HG02870 (cell line): ENCODE results near the gene CTNND2.

Source experiments
- ATAC-seq: cut with Tn5 transposase; IDR thresholded peaks from one replicate; pipeline ENCODE4 v1.9.1; 2021; ENCODE audit warnings: mild to moderate bottlenecking, moderate library complexity; ENCODE audit not compliant: unreplicated experiment

CTNND2 gene

DNA sequence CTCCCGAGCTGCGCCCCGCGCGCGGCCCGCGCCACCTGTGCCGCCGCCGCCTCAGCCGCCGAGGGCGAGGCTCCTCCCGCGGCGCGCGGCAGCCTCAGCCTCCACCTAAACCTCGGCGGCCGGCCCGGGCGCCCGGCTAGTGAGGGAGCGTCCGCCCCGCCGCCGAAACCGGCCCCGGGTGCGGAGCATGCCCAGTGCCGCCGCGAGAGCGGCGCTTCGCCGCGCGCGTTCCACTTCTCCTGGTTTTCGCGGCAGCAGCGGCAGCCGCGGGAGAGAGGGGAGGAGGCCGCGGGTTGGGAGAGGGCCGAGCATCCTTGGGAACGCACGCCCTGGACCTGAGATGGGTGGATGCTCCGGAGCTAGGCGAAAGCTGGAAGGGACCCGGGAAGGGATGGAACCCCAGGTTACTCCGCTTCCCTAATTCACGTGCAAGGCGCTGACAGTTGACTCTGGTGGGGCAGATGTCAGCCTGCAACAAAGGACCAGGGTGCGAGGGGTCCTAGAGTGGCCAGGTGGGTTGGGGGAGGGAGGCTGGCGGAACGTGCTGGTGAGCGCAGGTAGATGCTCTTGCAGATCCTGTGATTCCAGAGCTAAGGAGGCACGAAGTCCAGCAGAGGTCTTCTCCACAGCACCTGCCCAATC is at the start of gene CTNND2:
Gene CTNND2 (minus strand): TSS at position 182 of the 642 bp plus-strand sequence. CDS start 593 bp downstream, outside the sequence.
- peak; percentile 40 for ATAC-seq

- ATAC-seq, result no peak
Observed at GRCh38 chr5:11946317-11946716, 42.1 kb upstream of the CTNND2 start.

- no peak for ATAC-seq
Observed at GRCh38 chr5:11941566-11941965, 37.3 kb upstream of the CTNND2 start.

DNA sequence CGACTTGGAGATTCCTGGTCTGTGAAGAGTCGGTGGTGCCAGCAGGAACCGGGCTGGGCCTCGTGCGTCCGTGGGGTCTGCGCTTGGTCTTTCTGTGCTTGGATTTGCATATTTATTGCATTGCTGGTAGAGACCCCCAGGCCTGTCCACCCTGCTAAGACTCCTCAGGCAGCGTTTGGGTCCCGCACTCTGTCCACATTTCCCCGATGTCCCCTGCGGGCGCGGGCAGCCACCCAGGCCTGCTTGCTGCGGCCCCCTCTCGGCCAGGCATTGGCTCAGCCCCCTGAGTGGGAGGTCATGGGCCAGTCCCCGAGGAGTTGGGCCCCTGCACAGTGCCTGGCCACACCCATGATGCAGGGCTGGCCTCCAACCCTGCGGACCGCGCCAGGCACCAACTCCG is 27.4 kb upstream of the CTNND2 start:
- ATAC-seq, result no peak

DNA sequence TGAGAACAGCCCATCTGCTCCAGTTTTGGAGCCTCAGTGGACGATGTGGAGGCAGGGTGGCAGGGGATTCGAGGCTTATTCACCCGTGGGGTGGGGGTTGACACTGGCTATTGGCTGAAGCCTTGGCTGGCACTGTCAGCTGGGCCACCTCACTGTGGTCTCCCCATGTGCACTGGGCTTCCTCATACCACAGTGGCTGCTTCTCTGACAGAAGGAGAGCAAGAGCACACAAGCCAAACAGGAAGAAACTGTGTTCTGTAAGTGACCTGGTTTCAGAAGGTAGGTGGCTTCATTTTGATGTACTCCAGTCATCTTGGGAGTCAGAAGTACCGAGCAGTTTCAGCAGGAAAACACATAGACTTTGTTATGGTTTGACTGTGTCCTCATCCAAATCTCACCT is 24.7 kb upstream of the CTNND2 start:
- no peak for ATAC-seq

DNA sequence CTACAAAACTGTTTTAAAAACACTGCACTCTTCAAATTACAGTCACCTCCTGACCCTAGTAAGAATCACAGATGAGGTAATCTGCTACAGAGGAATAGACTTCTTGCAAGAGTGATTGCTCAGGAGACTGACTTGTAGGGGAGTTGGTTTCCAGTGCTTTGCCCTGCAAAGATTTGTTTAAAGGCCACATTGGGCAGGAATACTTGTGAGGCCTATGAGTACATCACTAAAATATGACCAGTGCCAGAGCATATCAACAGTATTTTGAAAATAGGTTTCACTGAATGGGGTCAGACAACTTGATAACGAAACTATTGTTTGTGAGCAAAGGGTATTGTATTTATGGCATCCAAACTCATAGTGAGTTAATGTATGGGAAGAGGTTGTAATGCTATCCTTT is 21.5 kb upstream of the CTNND2 start:
- no peak for ATAC-seq

DNA sequence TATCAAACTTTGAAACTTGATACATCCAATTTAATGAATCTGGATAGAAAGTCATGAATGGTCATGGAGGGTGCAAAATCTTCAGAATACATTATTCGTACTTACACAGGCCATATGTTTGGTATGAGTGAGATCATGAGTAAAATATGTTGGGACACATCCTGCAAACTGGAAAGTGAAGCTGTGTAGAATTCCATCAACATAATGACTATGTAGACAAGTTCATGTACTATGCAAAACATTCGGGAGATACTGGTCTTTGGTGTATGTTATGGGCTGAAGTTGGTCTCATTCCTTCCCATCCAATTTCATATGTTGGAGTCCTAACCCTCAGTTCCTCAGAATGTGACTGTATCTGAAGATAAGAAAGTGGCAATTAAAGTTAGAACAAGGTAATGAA is 18.1 kb upstream of the CTNND2 start:
- no peak for ATAC-seq

DNA sequence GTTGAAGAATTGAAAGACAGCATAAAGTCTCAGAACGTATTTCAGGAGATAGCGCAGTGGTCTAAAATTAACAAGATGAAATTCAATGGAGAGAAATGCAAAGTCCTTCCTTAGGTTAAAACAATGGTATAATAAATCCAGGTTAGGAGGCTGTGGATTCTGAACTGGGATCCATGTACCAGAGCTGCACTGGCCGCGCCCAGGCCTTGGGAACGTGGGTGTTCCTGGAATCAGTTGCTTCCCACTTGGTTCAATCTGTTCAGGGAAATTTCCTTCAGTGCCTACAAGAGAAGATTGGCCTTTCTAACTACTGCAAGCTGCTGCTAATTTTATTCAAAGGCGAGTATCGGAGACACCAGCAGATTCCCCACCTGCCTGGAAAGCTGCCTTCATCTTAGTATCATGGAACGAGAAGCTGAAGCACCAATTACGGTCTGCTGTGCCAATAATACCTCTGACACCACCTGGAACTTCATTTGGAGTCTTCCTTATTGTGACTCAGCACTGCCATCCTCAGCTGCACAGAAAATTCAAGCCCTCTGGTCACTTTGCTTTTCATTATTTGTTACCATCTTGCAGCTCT is 14.3 kb upstream of the CTNND2 start:
- no peak for ATAC-seq

DNA sequence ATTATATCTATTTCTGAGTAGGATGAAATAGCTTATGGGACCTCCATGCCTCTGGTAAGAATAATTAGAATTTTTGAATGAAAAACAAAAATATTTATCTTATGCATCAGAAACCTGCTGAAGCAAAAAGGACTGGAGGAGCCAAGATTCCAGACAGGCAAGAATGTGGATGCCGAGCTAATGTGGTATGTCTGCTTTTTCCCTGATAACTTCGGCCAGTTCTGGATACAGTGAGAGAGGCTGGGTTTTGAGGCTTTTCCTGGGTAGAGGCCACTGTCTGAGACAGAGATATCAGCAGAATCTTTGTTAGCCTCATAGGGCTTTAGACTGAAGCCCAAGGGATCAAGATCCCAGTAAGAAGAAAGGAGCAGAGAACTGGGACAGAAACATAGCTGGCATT is 5.2 kb upstream of the CTNND2 start:
- ATAC-seq, result no peak

DNA sequence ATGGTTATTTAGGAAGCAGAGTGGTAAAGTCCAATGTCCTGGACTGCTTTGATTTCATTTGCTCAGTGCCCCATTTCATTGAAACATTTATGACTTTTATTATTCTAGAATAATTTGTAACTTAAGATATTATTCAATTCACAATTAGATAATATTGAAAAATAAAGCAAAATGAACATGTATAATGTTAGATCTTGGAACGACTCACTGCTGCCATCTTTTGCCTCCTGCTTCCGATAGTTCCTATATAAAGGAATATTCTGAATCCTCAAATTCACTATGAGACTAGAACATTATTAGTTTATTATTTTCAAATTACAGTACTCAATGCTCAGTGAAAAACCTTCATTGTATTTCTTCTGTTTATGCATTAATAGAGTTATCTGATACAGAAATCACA is 2.3 kb upstream of the CTNND2 start:
- no peak for ATAC-seq

- ATAC-seq, result no peak
Observed at GRCh38 chr5:11905206-11905605, 960 bp upstream of the CTNND2 start.

GRCh38 chr5:11903614-11904264 is 507 bp downstream of the CTNND2 start:
- ATAC-seq, result peak; percentile 39

DNA sequence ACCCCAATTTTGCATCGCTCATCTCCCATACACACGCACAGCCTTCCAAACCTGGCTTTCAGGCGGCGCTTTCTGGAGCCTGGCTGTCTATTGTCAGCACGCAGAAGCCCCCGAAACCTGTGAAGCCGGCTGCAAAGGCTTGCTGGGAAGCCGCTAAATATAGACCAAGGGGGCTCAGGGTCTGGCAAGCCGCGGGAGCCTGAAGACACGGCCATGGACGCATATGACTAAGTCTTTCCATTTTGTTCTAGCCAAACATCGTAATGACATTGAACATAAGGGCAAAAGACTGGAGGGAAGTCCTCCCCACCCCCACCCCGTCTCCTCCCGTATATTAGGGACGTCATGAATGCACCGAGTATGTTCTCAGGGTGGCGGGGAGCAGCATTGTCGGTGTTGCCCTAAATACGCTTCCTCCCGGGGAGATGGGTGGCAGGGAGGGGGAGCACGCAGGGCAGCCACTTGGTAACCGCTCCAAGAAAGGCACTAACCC is 1.1 kb downstream of the CTNND2 start:
- ATAC-seq, result no peak

GRCh38 chr5:11902201-11902619 is 2.0 kb downstream of the CTNND2 start:
- ATAC-seq, result no peak

GRCh38 chr5:11898787-11899186 is 5.5 kb downstream of the CTNND2 start:
- ATAC-seq, result no peak

GRCh38 chr5:11897781-11898180 is 6.5 kb downstream of the CTNND2 start:
- no peak for ATAC-seq

DNA sequence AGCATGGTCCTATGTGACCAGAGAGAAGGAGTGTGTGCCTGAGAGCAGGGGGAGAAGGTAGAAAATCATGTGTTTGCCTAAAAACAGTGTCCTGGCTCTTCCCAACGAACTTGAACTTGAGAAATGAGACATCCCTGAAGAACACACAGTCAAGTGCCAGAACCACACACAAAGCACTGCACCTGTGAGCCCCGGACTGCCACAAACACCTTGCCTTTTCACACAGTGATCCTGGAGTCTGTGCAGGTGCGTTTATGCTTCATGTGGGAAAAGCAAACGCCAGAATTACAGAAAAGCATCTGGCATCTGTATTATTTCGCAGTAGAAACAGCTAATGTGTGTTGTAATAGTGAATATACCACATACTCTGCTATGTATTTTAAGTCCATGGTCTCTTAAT is 9.3 kb downstream of the CTNND2 start:
- no peak for ATAC-seq

DNA sequence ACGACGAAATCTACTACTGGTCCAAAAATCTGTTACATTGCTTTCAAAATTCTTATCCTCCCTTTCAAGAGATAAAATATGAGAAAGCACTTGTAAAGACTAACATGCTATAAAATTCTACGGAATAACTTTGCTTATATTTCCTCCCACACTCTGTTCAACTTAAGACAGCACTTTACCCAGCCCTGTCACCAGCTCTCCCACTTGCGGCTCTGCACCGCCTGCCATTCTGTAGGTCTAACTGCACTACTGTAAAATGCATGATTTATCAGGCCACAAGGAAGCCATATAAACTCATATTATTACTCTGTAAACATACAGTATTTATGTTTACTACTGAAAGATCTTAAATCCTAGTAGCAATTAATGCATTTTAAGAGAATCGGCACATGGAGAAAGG is 11.4 kb downstream of the CTNND2 start:
- no peak for ATAC-seq

DNA sequence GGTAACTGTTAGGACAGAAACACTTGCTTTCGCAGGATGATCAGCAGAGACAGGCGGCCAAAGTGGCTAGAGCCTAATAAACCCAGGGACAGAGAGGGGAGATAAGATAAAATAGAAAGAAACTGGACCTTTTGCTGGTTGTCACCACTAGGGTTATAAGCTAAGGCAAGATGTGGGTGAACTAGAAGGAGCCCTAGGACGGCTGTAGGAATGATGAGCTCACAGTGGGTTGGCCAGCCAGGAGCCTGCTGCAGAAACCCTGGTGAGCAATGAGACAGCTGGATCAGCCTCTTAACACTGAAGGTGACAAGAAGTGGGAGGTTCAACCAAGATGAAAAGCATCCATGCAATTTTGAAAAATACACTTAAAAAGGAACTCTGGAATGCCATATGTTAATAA is 13.5 kb downstream of the CTNND2 start:
- no peak for ATAC-seq

GRCh38 chr5:11888221-11888620 is 16.0 kb downstream of the CTNND2 start:
- ATAC-seq, result no peak

DNA sequence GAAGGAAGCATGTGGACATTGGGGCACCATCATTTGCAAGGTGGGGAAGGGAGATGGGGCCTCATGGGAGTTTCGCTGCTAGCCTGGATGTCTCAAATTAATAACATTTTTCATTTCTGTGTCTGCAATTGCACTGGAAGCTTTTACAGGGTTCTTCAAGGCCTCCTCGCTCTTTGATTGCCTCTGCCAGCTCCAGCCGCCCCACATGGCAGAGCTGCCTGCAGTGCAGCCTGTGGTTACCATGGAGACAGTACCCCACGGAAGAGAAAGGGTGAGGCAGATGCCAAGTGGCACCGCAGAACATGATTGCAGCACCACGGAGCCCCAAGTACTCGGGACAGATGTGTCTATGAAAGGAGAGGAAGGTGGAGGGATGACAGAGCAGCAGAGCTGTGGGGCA is 25.4 kb downstream of the CTNND2 start:
- no peak for ATAC-seq

- no peak for ATAC-seq
Observed at GRCh38 chr5:11873587-11873986, 30.7 kb downstream of the CTNND2 start.
